LoVo (cell line): Measurements from ENCODE around the gene MED15.
"Not testable (repeated sequence)": the region's sequence is repeated elsewhere in the genome, so short reads cannot be mapped to it uniquely, and the experiment has no call there.

Experiments
- DNase-seq: peaks from one replicate; pipeline ENCODE4 v3.0.0-alpha.2; 2016; ENCODE audit warnings: low spot score

Gene MED15, protein sequence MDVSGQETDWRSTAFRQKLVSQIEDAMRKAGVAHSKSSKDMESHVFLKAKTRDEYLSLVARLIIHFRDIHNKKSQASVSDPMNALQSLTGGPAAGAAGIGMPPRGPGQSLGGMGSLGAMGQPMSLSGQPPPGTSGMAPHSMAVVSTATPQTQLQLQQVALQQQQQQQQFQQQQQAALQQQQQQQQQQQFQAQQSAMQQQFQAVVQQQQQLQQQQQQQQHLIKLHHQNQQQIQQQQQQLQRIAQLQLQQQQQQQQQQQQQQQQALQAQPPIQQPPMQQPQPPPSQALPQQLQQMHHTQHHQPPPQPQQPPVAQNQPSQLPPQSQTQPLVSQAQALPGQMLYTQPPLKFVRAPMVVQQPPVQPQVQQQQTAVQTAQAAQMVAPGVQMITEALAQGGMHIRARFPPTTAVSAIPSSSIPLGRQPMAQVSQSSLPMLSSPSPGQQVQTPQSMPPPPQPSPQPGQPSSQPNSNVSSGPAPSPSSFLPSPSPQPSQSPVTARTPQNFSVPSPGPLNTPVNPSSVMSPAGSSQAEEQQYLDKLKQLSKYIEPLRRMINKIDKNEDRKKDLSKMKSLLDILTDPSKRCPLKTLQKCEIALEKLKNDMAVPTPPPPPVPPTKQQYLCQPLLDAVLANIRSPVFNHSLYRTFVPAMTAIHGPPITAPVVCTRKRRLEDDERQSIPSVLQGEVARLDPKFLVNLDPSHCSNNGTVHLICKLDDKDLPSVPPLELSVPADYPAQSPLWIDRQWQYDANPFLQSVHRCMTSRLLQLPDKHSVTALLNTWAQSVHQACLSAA

DNA sequence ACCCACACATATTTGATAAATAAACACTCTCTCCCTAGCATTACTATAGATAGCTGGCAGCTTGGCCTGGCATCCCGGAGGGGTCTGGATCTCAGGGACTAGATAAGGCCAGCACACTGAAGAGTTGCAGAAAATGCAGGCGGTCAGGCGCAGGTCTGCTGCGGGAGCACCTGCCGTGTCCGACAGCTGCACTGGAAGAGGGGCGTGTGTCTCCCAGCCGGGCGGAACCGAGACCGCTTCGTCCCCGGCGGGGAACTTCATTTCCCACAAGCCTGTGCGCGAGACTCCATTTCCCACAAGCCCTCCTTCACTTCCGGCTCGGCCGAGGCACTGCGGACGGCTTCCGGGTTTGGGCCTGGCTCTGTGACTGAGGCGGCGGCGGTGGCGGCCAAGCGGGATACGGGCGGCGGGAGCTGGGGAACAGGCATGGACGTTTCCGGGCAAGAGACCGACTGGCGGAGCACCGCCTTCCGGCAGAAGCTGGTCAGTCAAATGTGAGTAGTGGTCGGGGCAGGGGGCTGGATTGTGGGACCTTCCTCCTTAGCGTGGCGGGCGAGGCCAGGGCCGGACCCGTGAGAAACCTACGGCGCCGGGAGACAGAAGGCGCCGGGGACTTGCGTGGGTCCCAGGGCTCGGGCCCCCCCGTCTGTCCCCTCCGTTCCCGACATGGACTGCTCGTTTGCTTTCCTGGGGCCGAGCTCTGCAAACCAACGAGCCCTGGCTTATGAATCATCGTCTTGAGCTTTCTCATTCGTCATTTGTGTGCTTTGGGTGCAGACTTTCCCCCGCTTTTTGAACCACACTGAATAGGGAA, at the start of gene MED15:
Gene MED15, plus strand, starts transcription at position 358 of the 814 bp plus-strand sequence. Its CDS starts 69 bp downstream, at position 427.
- peak; percentile 84 for DNase-seq

DNA sequence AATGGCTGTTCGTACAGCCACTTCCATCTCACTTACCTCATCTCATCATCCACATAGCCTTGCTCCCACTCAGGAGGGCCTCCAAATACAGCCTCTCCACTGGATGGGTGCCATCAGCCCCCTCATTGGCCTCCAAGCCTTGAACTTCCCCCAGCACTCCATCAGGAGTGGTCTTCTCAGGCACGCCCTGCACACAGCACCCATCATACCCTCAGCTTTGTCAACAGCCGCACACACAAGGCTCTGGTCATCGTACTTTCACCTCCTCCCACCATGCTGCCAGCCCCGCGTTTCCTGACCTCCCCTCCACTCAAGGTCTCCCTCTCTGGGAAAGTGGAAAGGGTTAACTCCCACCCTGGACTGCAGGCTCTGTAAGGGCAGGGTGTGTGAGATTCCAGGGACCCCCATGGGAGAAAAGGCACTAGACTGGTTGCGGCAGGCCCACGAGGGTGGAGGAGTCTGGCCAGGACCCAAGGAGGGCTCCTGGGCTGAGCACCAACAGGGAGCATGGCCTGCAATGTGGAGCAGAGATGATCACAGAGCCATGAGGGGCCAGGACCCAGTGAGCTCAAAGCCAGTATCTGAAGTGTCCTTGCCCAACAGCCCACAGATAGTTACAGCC, 48.8 kb upstream of the MED15 start:
- DNase-seq: no peak

DNA sequence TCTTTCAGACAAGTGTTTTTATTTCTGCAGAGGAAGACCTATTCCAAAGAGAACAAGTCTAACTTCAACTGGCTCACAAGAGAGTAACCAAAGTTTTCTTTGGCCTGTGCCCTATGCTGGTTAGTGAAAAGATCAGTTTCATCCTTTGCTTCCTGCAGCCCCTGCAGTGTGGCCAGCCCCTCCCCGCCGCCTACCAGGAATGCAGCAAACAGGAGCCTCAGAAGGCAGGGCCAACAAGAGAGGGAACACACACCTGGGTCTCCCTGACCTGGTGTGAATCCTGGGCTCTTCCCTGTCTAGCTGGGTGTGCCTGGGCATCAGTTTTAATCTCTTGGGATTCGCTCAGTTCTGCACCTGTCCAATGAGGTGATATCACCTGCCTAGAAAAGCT, 48.3 kb upstream of the MED15 start:
- DNase-seq: no peak

DNA sequence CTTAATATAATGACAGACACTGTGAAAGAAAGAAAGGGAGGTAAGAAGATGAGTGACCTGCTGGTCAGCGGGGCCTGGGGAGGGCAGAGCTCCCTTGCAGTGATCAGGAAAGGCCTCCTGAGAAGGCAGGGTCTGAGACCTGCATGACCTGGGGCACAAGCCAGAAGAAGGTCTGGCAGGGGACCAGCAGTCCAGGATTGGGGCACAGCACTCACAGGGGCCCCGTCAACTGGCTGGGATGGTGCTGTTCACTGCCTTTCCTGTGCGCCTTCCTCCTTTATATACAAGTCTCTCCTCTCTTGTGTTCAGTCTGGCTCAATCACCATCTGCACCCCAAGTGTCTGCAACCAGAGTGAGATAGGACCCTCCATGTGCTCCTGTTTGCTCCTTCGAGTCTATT, 47.5 kb upstream of the MED15 start:
- DNase-seq: no peak

DNA sequence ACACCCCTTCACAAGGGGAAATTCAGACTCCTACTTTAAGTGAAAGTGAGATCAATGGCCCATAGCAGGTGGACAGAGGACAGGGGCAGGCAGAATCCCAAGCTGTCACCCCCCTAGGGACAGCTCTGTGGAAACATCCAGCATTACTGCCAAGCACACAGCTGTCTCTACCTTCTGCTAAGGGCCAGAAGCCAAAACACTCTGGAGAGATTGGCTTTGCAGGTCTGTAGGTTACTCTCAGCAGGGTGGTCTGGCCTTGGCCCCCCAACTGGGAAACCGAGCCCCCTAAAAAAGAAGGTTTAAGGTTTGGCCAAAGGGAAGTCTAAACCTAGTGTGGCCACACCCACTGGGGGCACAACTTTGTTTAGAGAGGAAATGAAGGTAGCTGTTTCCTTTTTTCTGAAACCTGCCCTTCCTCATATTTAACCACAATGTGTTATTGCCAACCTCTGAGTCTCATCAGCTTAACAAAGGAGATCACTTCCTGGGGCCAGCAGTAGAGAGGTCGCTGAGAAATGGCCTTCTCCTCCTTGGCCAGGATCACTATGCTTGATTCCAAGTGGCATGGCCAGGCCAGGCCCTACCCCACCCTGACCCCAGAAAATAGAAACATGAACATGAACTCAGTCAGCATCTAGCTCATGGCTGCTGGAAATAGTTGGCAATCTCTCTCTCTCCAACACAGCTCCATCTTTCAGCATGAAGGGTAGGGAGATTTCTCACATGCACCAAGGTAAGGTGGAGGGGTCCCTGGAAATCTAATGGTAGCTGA, 43.9 kb upstream of the MED15 start:
- DNase-seq: no peak

DNA sequence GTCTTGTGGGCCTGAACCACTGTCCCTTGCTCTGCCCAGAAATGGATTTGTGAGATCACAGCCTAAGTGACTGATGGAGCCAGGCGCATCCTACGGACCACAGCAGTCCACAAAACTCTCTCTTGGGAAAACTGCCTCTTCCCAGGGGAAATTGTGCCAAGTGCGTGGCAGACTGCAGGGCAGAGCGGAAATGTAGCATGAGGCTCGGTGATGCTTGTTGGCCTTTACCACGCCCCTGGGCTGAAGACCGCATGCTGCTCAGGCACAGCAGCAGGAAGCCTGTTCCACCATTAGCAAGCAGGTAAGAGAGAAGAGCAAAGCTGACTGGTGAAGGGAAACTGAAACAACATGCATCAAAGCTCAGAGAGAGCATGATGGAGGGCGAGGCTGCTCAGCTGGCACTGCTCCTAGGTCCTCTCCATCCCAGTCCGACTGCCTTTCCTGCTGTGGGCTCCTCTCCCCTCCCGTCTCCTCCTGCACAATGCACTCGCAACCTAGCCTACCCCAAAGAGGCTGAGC, 43.3 kb upstream of the MED15 start:
- DNase-seq: no peak

DNA sequence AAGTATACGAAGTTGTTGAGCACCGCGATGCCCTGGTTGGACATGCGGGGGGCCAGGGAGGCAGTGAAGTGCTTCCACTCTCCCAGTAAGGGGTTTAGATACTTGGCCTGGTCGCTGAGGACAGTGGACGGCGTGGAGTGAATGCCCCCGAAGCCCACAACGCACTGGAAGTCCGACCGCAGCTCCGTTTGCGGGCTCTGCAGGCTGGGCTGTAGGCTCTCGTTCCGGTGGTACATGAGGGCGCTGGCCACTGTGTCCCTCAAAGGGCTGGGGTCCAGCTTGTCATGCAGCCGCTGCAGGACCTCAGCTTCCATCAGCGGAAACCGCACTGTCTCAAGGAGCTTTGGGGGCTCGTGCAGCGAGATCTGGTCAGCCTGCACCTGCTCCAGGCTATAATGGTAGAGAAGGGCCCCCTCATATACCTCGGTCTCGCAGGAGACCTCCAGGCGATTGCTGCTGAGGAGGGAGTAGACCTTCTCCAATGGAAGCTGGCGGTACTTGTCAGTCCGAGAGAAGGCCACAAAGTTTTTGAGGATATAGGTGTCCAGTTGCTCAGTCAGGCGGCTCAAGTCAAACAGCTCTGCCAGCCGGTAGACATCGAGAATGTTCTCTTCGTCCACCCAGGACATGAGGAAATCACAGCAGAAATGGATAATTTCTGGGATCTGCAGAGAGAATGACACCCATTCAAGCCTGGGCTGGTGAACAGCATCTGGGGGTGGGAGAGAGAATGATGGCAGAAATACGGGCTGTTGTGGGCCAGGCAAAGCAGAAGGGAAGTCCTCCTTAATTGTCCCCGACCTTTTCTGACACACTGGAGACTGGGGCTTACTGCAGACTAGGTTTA, 42.3 kb upstream of the MED15 start:
- DNase-seq: no peak

DNA sequence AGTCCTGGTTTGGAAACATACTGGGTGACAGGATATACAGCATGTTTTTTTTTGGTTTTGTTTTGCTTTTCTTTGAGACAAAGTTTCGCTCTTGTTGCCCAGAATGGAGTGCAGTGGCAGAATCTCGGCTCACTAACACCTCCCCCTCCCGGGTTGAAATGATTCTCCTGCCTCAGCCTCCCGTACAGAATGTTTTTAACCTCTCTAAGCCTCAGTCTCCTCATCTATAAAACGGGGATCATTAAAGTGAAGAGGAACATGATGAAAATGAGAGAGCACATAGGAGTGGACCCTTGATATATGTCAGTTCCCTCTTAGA, 41.7 kb upstream of the MED15 start:
- no peak for DNase-seq

DNA sequence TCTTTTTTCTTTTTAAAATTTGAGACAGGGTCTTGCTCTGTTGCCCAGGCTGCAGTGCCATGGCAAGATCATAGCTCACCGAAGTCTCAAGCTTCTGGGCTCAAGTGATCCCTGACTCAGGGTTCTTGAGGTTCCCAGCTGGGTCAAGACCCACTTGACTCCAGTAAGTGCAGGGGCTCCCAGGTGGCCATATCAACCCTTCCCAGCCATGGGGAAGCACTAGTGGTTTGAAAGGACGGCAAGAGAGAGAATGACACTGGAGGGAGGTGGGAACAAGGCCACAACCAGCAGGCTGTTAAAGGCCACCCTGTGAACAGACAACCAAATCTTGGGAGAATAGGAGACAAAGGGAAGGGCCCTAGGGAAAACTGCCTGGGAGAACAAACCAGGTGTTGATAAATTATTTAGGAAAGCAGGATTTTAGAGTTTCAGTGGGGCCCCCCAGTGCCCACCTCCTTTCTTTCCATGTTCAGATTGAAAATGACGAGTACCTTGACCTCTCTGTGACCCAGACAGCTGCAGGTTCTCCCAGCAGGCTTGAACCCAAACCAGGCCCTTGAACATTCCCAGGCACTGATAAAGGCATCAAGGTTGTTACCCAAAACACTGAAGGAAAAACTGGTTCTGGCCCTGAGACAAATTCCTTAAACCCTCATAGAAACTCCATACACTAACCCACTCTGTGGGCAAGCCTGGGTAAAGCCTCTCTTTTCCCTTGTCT, 40.6 kb upstream of the MED15 start:
- DNase-seq: no peak

DNA sequence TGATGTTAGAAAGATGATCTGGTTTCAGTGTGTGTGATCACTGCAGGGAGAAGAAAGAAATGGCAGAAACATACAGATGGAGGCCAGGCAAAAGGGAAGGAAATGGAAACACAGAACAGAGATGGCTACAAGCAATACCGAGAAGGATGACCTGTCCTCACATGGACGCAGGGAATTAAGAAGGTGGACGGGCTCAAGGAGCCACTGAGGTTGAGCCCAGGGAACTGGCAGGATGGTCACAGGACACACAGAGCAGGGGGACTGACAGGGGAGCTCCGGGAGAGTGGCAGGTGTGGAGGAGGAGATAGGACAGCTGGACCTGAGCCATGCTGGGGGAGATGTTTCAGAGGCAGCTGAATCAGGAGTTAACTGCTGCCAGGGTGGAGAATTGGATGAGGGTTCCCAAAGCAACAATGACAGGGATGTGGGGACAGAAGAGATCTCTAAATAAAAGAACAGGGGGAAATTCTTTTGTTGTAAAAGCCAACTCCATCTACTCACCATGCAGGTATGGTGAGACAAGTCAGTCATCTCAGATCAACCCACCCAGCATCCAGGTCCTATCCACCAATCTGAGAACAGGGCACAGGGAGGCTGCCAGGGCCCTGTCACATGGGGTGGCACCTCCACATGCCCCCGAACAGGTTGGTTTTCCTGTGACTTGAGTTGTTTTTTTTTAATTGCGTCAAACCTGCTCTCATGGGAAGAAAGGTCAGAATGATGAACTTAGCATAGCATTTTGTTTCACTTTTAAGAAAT, 38.1 kb upstream of the MED15 start:
- DNase-seq: no peak

DNA sequence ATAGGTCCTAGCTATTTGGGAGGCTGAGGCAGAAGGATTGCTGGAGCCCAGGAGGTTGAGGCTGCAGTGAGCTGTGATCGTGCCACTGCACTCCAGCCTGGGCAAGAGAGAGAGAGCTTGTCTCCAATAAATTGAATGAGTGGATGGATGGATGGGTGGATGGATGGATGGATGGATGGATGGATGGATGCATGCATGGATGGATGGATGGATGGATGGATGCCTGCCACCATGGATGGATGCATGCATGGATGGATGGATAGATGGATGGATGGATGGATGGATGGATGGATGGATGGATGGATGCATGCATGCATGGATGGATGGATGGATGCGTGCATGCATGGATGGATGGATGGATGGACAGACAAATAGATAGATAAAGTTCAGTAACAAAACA, 36.9 kb upstream of the MED15 start:
- not testable (repeated sequence) for DNase-seq

DNA sequence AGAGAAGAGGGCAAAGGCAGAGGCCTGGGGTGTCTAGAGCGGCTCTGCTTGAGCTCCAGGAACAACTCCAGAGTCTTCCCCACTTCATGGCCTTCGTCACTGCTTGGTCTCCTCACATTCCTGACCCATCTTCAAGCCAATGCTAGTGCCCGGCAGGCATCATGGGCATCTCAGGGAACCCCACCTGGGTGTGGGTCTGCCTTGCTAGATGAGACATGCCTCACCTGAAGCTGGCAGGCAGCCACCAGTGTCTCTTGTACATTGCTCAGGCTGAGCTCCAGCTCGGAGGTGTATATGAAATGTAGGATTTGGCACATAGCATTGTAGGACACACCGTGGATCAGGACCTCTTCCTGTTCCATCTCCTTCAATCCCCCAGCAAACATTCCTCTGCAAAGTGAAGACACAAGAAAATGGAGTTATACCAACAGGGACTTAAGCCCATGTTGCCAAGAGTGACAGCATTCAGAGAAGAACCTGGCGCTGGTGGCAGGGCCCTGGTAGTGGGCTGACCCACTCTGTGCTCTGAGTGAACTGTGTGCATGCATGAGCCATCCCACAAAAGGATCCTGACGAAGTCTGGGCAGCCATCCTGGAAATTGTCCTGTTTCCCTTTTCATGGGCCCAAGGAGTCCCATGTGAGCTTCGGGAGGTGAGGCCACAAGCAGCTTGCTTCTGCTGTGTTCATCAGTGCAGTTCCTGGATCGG, 36.1 kb upstream of the MED15 start:
- no peak for DNase-seq

DNA sequence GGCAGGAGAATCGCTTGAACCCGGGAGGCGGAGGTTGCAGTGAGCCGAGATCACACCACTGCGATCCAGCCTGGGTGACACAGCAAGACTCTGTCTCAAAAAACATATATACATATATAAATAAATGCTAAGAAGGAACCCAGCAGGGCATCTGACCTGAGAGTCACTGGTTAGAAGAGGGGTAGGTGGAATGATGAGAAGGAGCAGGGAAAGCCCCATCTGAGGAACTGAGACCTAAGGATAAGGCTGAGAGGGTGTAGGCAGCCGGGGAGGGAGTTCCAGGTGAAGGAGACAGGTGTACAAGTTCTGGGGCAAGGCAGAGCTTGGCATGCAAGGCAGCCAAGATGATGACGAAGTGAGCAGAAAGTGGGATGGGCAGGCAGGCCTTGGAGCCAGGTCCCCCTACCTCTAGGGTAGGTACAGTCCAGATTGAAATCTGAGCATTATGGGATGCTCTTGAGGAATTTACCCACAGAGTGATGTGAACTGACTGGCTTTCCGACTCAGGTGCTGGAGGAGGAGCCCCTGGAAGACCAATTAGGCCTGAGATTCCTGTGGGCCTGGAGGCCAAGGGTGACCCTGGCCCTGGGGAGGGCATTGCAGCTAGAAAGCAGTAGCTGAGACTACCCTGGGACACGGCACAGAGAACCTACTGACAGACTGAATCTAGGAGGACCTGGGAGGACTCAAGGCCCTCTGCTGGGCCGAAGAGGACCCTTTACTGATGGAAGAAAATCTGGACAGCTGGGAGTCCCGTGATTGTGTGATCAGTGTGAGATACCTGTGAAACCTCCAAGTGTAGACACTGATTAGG, 34.6 kb upstream of the MED15 start:
- no peak for DNase-seq

DNA sequence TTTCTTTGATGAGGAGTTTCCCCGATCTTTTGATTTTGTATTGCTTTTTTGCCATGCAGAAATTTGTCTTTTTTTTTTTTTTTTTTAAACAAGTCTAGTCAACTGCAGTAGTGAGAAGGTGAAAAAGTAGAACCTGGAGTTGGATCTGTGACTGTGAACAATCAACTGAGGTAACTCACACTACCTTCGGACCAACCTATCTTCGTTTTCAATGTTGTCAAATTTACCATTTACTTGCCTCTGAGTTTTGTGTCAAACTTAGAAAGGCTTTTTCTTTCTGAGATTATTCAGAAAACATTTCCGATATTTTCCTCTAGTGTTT, 32.3 kb upstream of the MED15 start:
- no peak for DNase-seq

DNA sequence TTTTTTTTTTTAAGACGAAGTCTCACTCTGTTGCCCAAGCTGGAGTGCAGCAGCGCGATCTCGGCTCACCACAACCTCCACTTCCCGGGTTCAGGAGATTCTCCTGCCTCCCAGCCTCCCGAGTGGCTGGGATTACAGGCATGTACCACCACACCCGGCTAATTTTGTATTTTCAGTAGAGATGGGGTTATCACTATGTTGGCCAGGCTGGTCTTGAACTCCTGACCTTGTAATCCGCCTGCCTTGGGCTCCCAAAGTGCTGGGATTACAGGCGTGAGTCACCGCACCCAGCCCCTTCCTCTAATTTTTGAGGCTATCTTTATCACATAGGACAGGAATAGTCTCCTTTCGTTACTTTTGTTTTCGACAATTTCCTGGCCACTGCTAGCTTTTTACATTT, 31.8 kb upstream of the MED15 start:
- DNase-seq: not testable (repeated sequence)

DNA sequence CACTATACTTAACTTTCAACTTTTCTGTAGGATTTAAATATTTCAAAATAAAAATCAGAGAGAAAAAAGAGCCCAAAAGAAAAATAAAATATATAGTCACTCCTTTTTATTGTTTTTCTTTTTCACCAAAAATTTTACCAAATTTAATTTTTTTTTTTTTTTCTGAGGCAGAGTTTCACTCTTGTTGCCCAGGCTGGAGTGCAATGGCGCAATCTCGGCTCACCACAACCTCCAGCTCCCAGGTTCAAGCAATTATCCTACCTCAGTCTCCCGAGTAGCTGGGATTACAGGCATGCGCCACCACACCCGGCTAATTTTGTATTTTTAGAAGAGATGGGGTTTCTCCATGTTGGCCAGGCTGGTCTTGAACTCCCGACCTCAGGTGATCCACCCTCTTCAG, 29.4 kb upstream of the MED15 start:
- not testable (repeated sequence) for DNase-seq

DNA sequence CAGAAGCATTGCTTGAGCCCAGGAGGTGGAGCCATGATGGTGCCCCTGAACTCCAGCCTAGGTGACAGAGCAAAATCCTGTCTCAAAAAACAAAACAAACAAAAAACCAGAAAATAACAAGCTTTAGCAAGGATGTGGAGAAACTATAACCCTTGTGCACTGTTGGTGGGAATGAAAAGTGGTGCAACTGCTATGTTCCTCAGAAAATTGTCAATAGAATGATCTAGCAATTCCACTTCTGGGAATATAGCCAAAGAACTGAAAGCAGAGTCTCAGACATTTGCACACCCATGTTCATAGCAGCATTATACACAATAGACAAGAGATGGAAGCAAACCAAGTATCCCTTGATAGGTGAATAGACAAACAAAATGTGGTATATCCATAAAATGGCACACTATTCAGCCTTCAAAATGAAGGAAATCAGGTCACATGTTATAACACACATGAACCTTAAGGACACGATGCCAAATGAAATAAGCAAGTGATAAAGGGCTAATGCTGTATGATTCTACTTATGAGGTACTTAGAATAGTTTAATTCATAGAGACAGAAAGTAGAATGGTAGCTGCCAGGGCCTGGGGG, 27.7 kb upstream of the MED15 start:
- no peak for DNase-seq
